Activated naive CD4-positive, alpha-beta T cell treated with anti-CD3 and anti-CD28 coated beads, Interleukin-2, amount 50 U/mL, for 72 hours (primary cell): ENCODE results near the gene INPP4B. TPM values are rescaled to one million over a fixed set of nuclear protein-coding genes. Genes with fewer than 3 reads are reported as not detected.
A peak's percentile ranks its signal among the peaks of the same experiment; 100 is the strongest.

Source experiments
- ATAC-seq, 2 donors: fragments of 150-1000 bp; cut with Tn5 transposase; 2 replicates each; pipeline ENCODE4 v1.10.0; 2021; ENCODE audit warnings: mild to moderate bottlenecking in 2 of 2, moderate library complexity in 2 of 2
- DNase-seq, 2 donors: peaks; one replicate each; pipeline ENCODE4 v3.0.0; 2021 to 2022; ENCODE audit warnings: low spot score in 2 of 2
- H3K27ac Mint-ChIP-seq, 2 donors: one replicate each; pipeline ENCODE4 v1.8.0; 2022; ENCODE audit warnings: mild to moderate bottlenecking in 2 of 2, mixed read lengths in 2 of 2
- H3K36me3 Mint-ChIP-seq, 2 donors: one replicate each; pipeline ENCODE4 v1.8.0; 2022; ENCODE audit warnings: mixed read lengths in 2 of 2
- H3K9me3 Mint-ChIP-seq, 2 donors: one replicate each; pipeline ENCODE4 v1.8.0; 2022; ENCODE audit warnings: mixed read lengths in 2 of 2
- total RNA-seq, 2 donors: library from RNA; stranded (reverse); gene quantifications; one replicate each; pipeline ENCODE4 v1.2.3, GENCODE V29; 2022

INPP4B gene
- total RNA-seq, 2 donors from 2014 or later: 63.9 to 81.3 TPM

DNA sequence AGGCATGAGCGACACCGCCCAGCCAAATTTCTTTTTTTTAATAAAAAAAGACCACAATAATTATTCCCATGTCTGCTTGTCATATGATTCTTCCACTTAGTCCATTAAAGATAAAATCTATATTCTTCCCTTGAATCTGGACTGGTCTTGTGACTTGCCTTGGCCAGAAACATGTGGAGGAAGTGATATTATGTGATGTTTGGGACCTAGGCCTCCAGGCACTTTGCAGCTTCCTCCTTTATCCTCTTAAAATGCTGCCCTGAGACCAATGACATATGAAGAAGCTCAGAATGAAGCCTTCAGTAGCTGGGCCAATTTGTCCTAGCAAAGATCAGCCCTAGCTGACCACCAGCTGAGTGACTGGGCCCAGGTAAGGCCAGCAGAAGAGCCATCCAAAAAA, 250.0 kb downstream of the INPP4B start:
- Mint-ChIP-seq H3K9me3 (peaks cover 21 to 26% of the 10 kb centered on the region in 2 donors), H3K36me3 (peaks cover 47 to 86% of the 10 kb centered on the region in 2 donors), H3K27ac (peak overlapping the region in 1 of 2 donors; percentile 37)
- DNase-seq: no peak
- ATAC-seq: no peak

DNA sequence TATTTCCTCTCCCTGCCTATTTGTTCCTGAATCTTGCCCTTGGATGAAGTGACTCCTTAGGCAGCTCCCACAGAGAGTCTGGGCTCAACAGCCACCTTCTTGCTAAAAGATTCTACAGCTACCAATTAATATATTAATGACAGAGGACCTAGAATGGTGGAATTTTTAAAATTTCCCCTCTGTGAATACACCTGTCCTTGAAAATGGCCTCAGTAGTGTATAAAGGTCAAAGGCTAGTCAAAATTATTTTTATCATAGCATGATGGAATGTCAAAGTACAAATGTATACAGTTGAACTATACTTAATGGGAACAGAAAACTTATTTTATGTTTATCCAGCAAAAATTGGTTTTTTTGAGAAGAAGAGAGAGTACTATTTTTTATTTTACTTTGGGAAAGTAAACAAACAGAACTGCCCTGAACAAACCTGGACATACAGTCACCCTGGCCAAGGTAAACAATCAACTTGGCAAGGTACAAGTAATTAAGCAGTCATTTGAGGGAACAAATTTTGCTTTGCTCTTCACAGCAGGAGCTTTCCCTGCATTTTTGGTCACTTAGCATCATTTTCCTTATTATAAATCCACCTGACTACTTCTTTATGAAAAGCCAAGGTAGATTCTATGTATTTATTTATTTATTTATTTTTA, 250.8 kb downstream of the INPP4B start:
- peaks cover 44 to 84% of the 10 kb centered on the region in 2 donors for H3K36me3 Mint-ChIP-seq

DNA sequence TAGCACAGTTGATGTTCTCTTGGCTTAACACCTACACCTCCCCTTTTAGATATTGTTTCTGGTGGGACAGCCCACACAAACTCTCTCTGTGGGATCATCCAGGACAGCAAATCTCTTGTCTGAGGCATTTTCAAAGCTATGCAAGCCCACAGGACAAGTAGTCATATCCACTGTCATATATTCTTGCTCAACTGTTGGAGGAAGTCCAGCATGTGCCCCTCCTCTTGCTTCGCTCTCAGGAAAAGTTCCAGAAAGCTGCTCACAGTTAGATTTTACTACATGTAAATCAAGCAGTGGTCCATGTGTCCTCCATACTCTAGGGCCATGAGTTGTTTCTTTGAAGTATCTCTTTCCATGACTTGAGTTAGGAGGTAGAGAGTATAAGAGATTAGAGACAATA, 260.7 kb downstream of the INPP4B start:
- DNase-seq (no peak), ATAC-seq (no peak)
- Mint-ChIP-seq H3K36me3 (peaks cover 37 to 83% of the 10 kb centered on the region in 2 donors), H3K9me3 (peaks cover 8 to 26% of the 10 kb centered on the region in 2 donors), H3K27ac (peak overlapping the region in 1 of 2 donors; percentile 55)

More for the DNA sequence above, 250.8 kb downstream of the INPP4B start:
- peak overlapping the region in 1 of 2 donors; percentile 86 for H3K27ac Mint-ChIP-seq
- ATAC-seq (no peak), DNase-seq (no peak)
- H3K9me3 Mint-ChIP-seq: peaks cover 13 to 19% of the 10 kb centered on the region in 2 donors

DNA sequence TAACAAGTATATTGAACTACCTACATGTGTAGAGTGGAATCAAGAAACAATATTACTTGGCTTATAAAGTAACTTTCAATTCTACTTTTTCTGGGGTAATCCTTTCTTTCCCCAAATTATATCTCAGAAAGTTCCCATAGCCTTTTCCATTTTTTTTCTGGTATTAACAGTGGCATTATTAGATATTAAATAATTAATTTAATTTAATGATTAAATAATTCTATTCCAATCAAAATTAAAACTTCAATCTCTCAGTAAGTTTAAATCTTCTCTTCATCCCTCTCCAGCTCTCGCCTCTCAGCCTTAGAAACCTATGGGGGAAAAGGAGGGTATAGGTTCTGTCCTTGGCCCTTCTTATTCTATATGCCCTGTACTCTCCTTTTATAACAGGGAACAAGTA, 262.4 kb downstream of the INPP4B start:
- H3K9me3 Mint-ChIP-seq: peaks cover 8 to 21% of the 10 kb centered on the region in 2 donors
- H3K36me3 Mint-ChIP-seq: peaks cover 25 to 81% of the 10 kb centered on the region in 2 donors
- peak overlapping the region in 1 of 2 donors; percentile 19 for H3K27ac Mint-ChIP-seq
- ATAC-seq (no peak), DNase-seq (no peak)

DNA sequence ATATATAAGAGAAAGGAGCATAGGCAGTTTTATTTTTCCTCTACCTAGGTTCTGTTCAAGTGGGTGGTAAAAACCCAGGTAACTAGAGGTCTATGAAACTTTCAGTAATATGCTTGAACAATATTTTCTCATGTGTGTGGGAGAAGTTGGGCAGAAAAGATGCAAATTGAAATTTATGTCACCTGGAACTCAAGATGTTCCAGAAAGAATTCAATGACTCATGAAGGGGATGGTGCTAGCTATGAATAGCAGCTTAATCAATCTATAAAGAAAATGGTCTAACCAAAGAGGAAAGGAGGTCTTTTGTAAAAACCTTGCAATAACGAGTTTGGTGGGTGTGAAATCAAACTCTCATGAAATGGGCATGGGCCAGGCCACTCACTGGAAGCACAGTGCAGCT, 263.8 kb downstream of the INPP4B start:
- ATAC-seq (peak; percentile 56 to 88), DNase-seq (no peak)
- Mint-ChIP-seq H3K27ac (peak overlapping the region in 1 of 2 donors; percentile 36), H3K36me3 (peaks cover 25 to 81% of the 10 kb centered on the region in 2 donors), H3K9me3 (peaks cover 8 to 21% of the 10 kb centered on the region in 2 donors)

DNA sequence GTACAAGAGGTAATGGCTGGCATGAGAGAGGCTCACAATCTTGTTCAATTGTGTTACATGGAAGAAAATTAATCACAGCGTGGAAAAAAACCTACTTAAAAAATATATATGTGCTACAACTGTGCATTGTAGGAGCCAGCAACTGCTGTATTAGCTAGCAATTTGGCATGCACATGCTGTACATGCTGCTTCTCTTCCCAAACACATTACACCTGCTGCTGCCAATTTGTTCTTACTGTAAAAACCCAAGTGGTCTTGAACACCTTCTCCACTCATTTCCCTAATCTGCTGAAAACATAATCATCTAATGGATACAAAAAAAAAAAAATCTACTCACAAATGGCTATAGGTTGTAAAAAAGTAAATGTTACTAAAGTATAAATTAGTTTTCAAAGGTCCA, 264.2 kb downstream of the INPP4B start:
- Mint-ChIP-seq H3K27ac (peak overlapping the region in 1 of 2 donors; percentile 36), H3K36me3 (peaks cover 26 to 81% of the 10 kb centered on the region in 2 donors), H3K9me3 (peaks cover 7 to 20% of the 10 kb centered on the region in 2 donors)
- ATAC-seq (peak in 1 of 2 donors; percentile 39), DNase-seq (no peak)

DNA sequence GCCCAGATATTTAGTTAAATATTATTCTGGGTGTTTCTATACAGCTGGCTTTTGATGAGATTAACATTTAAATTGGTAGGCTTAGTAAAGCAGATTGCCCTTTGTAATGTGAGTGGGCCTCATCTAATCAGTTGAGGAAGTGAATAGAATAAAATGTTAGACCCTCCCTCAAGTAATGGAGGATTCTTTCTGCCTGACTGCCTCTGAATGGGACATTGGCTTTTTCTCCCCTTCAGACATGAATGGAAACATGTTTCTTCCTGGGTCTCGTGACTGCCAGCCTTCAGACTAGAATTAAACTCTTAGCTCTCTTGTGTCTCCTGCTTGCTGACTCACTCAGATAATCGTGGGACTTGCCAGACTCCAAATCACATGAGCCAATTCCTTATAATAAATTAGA, 266.7 kb downstream of the INPP4B start:
- DNase-seq (no peak), ATAC-seq (no peak)
- peaks cover 17 to 78% of the 10 kb centered on the region in 2 donors for H3K36me3 Mint-ChIP-seq
- H3K9me3 Mint-ChIP-seq: peaks cover 2 to 11% of the 10 kb centered on the region in 2 donors
- H3K27ac Mint-ChIP-seq: peak overlapping the region in 1 of 2 donors; percentile 70

DNA sequence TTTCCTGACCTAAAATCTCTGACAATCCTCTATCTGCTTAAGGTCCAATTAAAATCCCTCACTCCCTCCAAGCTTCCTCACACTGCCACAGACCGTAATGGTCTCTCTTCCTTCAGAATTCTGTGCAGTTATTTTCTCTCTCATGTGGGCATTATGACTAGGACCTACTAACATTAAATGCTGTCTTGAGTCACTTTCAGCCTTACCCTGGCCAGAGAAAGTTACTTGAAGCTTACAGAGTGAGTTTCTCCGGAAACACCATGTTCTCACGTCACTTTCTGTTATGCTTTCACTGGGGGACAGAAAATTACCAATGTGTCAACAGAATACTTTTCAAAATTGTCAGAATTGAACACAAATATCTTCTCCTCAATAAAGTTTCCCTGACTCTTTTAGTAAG, 271.8 kb downstream of the INPP4B start:
- DNase-seq (no peak), ATAC-seq (peak; percentile 41 to 85)
- peak overlapping the region in 1 of 2 donors; percentile 50 for H3K27ac Mint-ChIP-seq
- peaks cover 4 to 9% of the 10 kb centered on the region in 2 donors for H3K9me3 Mint-ChIP-seq
- H3K36me3 Mint-ChIP-seq: peaks cover 34 to 77% of the 10 kb centered on the region in 2 donors

DNA sequence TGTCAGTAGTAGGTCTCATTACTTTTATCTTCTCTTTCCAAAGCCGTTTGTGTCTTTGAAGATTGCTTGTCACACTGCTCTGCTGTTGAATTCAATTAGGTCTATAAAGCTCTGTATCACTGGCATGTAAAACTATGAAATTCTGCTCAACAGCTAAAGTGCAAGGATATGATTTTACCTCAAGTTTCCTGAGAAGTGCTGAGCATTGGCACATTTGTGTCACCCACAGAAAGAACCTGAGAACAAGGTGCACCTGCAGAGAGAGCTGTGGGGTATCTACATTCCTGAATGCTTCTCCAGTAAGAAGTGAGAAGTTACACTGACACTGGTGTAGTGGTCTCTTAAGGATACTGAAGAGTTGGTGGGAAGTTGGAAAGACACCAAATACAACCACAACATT, 274.0 kb downstream of the INPP4B start:
- DNase-seq (no peak), ATAC-seq (no peak)
- Mint-ChIP-seq H3K27ac (peak overlapping the region in 1 of 2 donors; percentile 57), H3K9me3 (peaks cover 4 to 5% of the 10 kb centered on the region in 2 donors), H3K36me3 (peaks cover 34 to 55% of the 10 kb centered on the region in 2 donors)

DNA sequence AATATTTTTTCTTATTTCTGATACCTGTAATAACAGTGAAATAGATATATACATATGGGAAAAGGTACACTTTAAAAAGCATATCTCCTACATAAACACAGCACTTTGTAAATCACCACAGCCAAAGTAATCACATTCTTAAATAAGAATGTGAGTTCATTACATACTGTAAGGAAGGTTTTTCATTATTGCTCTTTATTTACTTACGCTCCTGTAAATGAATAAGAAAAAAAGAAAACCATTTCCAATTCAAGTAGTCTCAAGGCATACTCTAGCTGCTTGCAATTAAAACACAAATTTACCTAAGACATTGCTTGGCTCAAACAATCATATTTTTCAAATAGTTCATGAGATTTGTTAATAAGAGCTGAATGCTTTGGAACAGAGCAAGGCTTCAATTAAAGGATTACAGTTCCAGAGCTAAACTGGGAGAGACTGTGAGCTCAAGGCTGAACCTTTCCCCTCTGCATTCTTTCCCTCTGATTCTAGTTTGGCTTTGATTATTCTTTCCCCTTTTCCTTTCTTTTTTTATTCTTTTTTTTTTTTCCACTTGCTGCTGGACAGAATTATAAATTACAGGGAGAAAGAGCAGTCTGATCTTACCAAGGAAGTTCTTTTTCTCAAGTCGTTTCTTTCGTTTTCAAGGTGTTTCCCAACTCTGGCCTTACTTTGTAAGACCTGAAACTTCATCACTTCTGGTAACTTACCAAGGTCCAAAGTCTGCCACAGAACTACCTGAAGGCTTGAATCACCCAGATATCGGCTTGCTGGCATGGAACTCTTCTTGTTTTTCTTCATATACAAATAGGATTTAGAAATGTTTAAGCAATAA, 278.3 kb downstream of the INPP4B start:
- H3K36me3 Mint-ChIP-seq: peaks cover 40 to 42% of the 10 kb centered on the region in 2 donors
- DNase-seq: no peak
- peak in 1 of 2 donors; percentile 48 for ATAC-seq
- H3K9me3 Mint-ChIP-seq: peaks cover 9% of the 10 kb centered on the region in 2 donors
- peak overlapping the region; percentile 97 to 98 for H3K27ac Mint-ChIP-seq

DNA sequence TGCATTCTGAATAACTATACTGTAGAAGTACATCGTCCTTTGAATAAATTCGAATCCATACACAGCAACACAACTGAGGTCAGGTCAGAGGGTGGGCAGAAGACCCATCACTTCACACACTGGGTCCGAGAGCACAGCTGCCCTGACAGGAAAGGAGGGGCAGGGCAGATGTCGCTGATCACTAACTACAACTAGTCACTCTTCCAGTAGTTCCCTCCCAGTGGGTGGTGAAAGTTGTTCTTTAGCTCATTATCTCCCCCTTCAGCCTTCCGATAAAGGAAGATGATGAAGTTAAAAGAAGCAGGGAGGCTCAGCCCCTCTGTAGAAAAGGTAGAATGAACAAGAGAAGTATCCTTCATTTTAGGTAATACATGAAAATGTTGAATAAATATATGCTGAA, 278.9 kb downstream of the INPP4B start:
- ATAC-seq (peak; percentile 75 to 77), DNase-seq (peak in 1 of 2 donors; percentile 54)
- Mint-ChIP-seq H3K9me3 (peaks cover 7 to 8% of the 10 kb centered on the region in 2 donors), H3K36me3 (peaks cover 39 to 40% of the 10 kb centered on the region in 2 donors), H3K27ac (peak overlapping the region; percentile 97 to 98)

DNA sequence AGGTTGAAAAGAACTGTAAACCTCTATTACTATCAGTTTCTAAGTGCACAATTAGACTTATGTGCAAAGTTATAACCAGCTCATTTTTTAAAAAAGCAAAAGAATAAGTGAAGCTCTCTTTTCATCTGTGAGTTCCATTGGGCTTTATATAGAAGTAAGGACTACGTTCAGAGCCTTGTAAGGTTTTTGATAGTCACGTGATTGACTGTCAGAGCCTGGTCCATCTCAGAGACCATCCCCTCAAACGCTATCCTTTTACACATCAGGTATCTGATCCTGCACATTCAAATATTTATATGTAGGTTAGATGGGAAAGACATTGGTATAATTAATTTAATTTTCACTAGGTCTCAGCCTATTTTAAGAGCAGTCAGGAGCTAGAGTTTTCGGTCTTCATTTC, 279.3 kb downstream of the INPP4B start:
- Mint-ChIP-seq H3K27ac (peak overlapping the region; percentile 97 to 98), H3K36me3 (peaks cover 36 to 38% of the 10 kb centered on the region in 2 donors), H3K9me3 (peaks cover 7 to 8% of the 10 kb centered on the region in 2 donors)
- DNase-seq (no peak), ATAC-seq (peak; percentile 34 to 55)

DNA sequence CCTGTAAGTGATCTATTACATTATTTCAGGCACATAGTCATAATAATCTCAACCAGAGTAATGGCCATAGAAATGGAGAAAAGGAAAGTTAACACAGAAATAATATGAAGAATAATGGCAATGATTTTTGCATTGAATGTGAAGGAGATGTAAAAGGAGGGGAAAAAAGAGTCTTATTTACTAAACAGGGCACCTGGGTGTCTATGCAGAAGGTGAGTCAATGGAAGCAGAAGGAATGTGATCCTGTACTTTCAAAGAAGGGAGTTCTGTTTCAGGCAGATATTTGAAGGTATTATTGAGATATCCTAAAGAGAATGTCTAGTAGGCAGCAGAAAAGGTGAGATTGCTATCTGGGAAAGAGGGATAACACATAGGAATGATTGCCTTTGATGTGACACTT, 279.9 kb downstream of the INPP4B start:
- no peak for DNase-seq

DNA sequence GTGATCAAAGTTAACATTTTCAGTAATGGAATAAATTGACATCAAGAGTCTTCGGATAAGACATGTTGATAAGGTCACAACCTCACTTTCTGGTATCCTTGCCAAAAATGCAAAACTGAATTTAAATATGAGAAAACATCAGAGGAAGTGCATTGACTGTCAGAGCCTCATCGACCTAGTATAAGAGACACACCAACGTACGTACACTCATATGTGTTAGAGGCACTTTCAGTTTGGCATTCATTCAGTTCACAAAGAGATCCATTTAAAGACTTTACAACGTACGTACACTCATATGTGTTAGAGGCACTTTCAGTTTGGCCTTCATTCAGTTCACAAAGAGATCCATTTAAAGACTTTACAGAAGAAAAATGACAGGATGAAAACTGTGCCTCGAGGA, 280.3 kb downstream of the INPP4B start:
- peak; percentile 82 to 89 for ATAC-seq
- peak overlapping the region; percentile 97 to 98 for H3K27ac Mint-ChIP-seq
- no peak for DNase-seq
- peaks cover 32% of the 10 kb centered on the region in 2 donors for H3K36me3 Mint-ChIP-seq
- peaks cover 7 to 8% of the 10 kb centered on the region in 2 donors for H3K9me3 Mint-ChIP-seq

More for the DNA sequence above, 279.9 kb downstream of the INPP4B start:
- Mint-ChIP-seq H3K9me3 (peaks cover 7 to 8% of the 10 kb centered on the region in 2 donors), H3K27ac (peak overlapping the region; percentile 97 to 98), H3K36me3 (peaks cover 36 to 37% of the 10 kb centered on the region in 2 donors)
- ATAC-seq: no peak

DNA sequence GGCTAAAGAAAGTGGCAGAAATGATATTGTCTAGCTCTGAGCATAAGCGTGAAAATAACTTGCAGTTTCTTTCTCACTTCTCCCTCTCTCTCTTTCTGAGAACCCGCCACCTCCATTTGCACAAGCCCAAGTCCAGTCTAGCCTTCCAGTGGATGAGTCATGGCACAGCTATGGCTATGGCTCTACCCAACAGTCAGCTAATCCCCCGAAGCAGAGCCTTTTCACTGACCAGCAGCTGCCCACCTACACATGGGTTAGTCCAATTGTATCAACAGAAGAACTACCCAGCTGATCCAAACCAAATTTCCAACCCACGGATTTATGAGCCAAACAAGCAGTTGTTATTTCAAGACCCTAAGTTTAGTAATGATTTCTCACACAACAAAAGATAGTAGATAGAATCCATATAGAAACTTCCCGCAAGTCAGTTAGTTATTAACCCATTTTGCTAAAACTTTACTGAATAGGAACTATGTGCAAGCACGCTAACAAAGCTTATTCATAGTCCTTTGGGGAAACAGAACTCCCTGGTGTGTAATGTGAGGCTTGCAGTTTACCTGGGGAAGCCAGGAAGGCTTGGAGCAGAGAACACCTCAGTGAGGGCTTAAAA, 282.3 kb downstream of the INPP4B start:
- H3K27ac Mint-ChIP-seq: peak overlapping the region; percentile 78 to 93
- DNase-seq (no peak), ATAC-seq (no peak)
- H3K36me3 Mint-ChIP-seq: peaks cover 24 to 30% of the 10 kb centered on the region in 2 donors
- H3K9me3 Mint-ChIP-seq: peaks cover 7 to 8% of the 10 kb centered on the region in 2 donors

DNA sequence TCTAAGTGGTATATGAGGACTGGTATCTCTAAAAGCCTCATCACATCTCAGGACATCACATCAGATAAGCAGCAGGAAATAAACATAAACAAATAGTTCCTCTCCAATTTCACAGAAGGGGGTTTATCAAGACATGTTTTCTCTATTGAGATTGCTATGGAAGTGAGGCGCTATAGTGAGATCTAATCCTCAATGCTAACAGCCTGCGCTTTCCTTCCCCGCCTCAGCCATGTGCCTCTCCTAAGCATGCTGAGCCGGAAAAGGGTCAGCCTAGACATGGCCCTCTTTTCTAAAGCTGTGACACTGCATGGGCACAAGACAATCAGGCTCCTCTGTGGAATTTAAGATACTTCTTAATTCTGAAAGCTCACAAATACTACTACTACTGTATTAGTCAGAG, 286.1 kb downstream of the INPP4B start:
- peaks cover 7 to 8% of the 10 kb centered on the region in 2 donors for H3K9me3 Mint-ChIP-seq
- DNase-seq: no peak
- no peak overlapping the region for H3K27ac Mint-ChIP-seq
- H3K36me3 Mint-ChIP-seq: peaks cover 9 to 16% of the 10 kb centered on the region in 2 donors
- no peak for ATAC-seq
